AG04449 (cell line): ENCODE data around the gene ATXN2.

ENCODE experiments used
- CTCF ChIA-PET: fragments of 350-600 bp; formaldehyde crosslinking; extraction: SDS; loops from one replicate; lab custom pipeline; 2021; ENCODE audit warnings: antibody characterized with exemption; lab: Yijun Ruan, JAX
- POLR2A ChIA-PET: fragments of 400-600, 350-600 bp; formaldehyde crosslinking; extraction: SDS; loops from one replicate; lab custom pipeline; 2020; ENCODE audit warnings: antibody characterized with exemption, inconsistent platforms; lab: Yijun Ruan, JAX
- DNase-seq: peaks from one replicate; pipeline ENCODE4 v3.0.0-alpha.2; 2010; ENCODE audit warnings: low read depth, low spot score
- H3K4me3 ChIP-seq: 2 replicates; pipeline ENCODE4 v1.5.1; 2011; ENCODE audit warnings: low read depth, mild to moderate bottlenecking, control low read depth, low read length
- CTCF ChIP-seq: IDR thresholded peaks from one replicate; pipeline ENCODE4 v1.5.1; 2011; ENCODE audit warnings: mild to moderate bottlenecking, moderate library complexity, low read length, control low read depth, inconsistent platforms; ENCODE audit not compliant: insufficient read depth; ENCODE audit errors: missing control alignments

The ATXN2 gene

GRCh38 chr12:111446631-111447570 is 152.2 kb downstream of the ATXN2 start:
- CTCF ChIA-PET = interaction anchor here (0.7 to 33.6 kb wide), 5 partner anchors 6 to 45 kb away, joined by 3 to 899 read pairs (median 19); partner anchors contain the start of gene SH2B3
- POLR2A ChIA-PET = interaction anchor here (1.3 kb wide), 1 partner anchor 50 kb away, joined by 4 read pairs; no protein-coding TSS in a partner anchor

GRCh38 chr12:111445726-111446581 is 153.2 kb downstream of the ATXN2 start:
- ChIA-PET POLR2A (interaction anchor here (1.3 kb wide), 1 partner anchor 49 kb away, joined by 4 read pairs; no protein-coding TSS in a partner anchor), CTCF (interaction anchor here (0.7 to 33.6 kb wide), 6 partner anchors 7 to 44 kb away, joined by 3 to 899 read pairs (median 12); partner anchors contain the start of gene SH2B3)
- no peak for TF ChIP-seq CTCF
- H3K4me3 ChIP-seq = no peak overlapping the region
- no peak for DNase-seq

More at GRCh38 chr12:111446631-111447570, 152.2 kb downstream of the ATXN2 start:
- no peak overlapping the region for H3K4me3 ChIP-seq
- no peak for TF ChIP-seq CTCF
- DNase-seq = no peak

DNA sequence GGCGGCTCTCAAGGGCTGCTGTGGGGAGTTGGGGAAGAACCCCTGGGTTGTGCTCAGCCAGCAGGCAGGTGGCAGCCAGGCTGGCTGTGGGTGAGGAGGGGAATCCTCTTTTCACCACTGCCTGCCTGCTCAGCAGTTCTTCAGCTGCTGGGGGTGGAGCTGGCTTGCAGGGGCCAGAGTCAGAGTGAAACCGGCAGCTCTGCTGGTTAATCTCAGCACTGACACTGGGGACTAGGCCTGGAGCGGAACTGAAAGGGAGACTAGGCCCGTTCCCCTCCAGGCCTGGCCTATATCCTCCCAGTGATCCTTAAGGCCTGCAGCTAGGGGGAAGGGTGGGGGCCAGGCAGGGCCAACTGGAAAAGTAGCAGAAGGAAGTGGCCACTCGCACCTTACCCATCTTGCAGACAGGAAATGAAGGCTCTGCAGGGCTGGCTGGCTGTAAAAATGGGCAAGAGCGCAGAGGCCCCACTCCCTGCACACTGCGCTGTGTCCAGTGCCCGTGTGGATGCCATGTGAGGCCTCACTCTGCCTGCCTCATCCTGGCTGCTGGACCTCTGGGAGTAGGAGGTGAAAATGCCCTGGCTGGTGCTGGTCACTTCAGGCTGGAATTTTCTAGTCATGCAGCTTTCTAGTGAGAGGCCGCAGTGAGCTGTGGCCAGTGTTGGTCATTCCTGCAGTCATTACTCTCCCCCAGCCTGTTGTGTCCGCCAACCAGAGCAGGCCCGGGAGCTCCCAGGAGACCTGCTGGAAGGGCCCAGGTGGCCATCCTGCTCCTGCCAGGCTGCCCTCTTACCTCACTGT is 154.0 kb downstream of the ATXN2 start:
- ChIA-PET POLR2A (no interaction called here), CTCF (interaction anchor here (0.9 to 33.6 kb wide), 5 partner anchors 7 to 43 kb away, joined by 3 to 899 read pairs (median 19); partner anchors contain the start of gene SH2B3)
- TF ChIP-seq CTCF = no peak
- no peak for DNase-seq
- no peak overlapping the region for H3K4me3 ChIP-seq

GRCh38 chr12:111444314-111444924 is 154.7 kb downstream of the ATXN2 start:
- POLR2A ChIA-PET = no interaction called here
- CTCF ChIA-PET = interaction anchor here (1.8 to 33.6 kb wide), 4 partner anchors 8 to 42 kb away, joined by 5 to 899 read pairs (median 88); partner anchors contain the start of gene SH2B3
- no peak overlapping the region for H3K4me3 ChIP-seq
- no peak for DNase-seq
- no peak for TF ChIP-seq CTCF

- no peak for DNase-seq
- no peak overlapping the region for H3K4me3 ChIP-seq
- ChIA-PET CTCF (interaction anchor here (1.0 to 33.6 kb wide), 6 partner anchors 9 to 42 kb away, joined by 3 to 899 read pairs (median 12); partner anchors contain the start of gene SH2B3), POLR2A (no interaction called here)
- TF ChIP-seq CTCF = no peak
These were observed 155.5 kb downstream of the ATXN2 start for GRCh38 chr12:111443586-111443985.
